GM19240 (cell line): ENCODE data around the gene CEP350.

Experiments
- DNase-seq: peaks from one replicate; pipeline ENCODE4 v3.0.0; 2011; ENCODE audit warnings: low spot score; ENCODE audit not compliant: insufficient read length

The CEP350 gene

GRCh38 chr1:179954493-179955286, at the start of gene CEP350:
Gene CEP350 (plus strand): TSS chr1:179954810. CDS start chr1:179986182, 31,372 bp downstream.
- DNase-seq: peak; percentile 41

GRCh38 chr1:179910934-179911333, 43.7 kb upstream of the CEP350 start:
- DNase-seq: no peak

GRCh38 chr1:179911812-179912211, 42.8 kb upstream of the CEP350 start:
- DNase-seq: no peak

GRCh38 chr1:179917601-179918429, 36.8 kb upstream of the CEP350 start:
- DNase-seq: no peak

- DNase-seq: no peak
These were observed 33.1 kb upstream of the CEP350 start for GRCh38 chr1:179921472-179921871.

GRCh38 chr1:179921981-179922872, 32.4 kb upstream of the CEP350 start:
- no peak for DNase-seq

- no peak for DNase-seq
These were observed 31.6 kb upstream of the CEP350 start for GRCh38 chr1:179923029-179923428.

GRCh38 chr1:179924268-179924667, 30.3 kb upstream of the CEP350 start:
- DNase-seq: no peak

GRCh38 chr1:179925302-179925701, 29.3 kb upstream of the CEP350 start:
- no peak for DNase-seq

- no peak for DNase-seq
These were observed 28.4 kb upstream of the CEP350 start for GRCh38 chr1:179925922-179926849.

GRCh38 chr1:179926850-179927205, 27.8 kb upstream of the CEP350 start:
- DNase-seq: no peak

GRCh38 chr1:179929955-179930798, 24.4 kb upstream of the CEP350 start:
- no peak for DNase-seq

GRCh38 chr1:179930867-179931266, 23.7 kb upstream of the CEP350 start:
- DNase-seq: no peak

- no peak for DNase-seq
These were observed 21.4 kb upstream of the CEP350 start for GRCh38 chr1:179933219-179933618.

- DNase-seq: no peak
These were observed 18.6 kb upstream of the CEP350 start for GRCh38 chr1:179935909-179936496.

GRCh38 chr1:179937668-179938254, 16.8 kb upstream of the CEP350 start:
- DNase-seq: no peak

GRCh38 chr1:179938752-179939151, 15.9 kb upstream of the CEP350 start:
- DNase-seq: no peak

- no peak for DNase-seq
These were observed 14.7 kb upstream of the CEP350 start for GRCh38 chr1:179939941-179940340.

GRCh38 chr1:179941454-179941853, 13.2 kb upstream of the CEP350 start:
- DNase-seq: no peak
